GM12872 (cell line): ENCODE measurements around the gene DLG4.

Experiments used
- CTCF ChIP-seq: IDR thresholded peaks from 3 replicates; pipeline ENCODE4 v1.5.1; 2011; ENCODE audit warnings: low read depth, mild to moderate bottlenecking, low read length, moderate library complexity; ENCODE audit not compliant: insufficient read depth

DLG4 gene

DNA sequence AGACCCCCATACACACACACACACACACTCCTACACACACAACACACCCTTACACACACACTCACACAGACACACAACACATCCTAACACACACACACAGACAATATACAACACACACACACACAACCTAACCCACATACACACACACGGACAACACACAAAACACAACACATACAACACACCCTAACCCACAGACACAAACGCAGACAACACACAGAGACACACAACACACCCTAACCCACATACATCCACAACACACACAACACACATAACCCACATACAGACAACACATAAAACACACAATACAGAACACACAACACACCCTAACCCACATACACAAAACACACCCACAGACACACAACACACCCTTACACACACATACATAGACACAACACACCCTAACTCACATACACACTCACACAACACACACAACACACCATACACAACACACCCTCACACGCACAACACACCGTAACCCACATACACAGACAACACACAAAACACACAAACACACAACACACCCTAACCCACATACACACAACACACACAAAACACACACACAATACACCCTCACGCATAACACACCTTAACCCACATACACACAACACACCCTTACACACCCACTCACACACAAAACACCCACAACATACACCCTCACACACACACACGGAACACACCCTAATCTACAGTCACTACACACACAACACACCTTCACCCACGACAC, 44.9 kb downstream of the DLG4 start:
- no peak for TF ChIP-seq CTCF

GRCh38 chr17:7173687-7174602, 45.7 kb downstream of the DLG4 start:
- no peak for TF ChIP-seq CTCF

DNA sequence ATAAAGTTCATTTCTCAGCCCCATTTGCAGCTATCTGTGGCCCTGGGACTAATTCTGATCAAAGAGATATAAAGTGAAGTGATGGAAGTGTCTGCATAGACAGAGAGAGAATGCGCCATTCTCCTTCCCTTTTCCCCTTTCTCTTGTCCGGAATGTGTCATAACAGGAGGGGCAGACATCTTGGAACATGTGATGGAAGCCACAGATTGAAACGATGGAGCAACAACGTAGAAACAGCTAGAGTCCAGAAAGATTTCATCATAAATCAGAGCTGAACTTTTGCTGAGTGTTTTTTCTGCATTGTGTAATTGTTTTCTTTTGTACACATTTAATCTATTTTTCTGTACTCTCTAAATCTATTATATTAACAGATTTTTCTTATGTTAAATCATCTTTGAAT, 51.8 kb downstream of the DLG4 start:
- TF ChIP-seq CTCF = no peak

GRCh38 chr17:7166873-7167272, 52.8 kb downstream of the DLG4 start:
- no peak for TF ChIP-seq CTCF

GRCh38 chr17:7156342-7156940, 63.2 kb downstream of the DLG4 start:
- no peak for TF ChIP-seq CTCF

- 0 out of 3 replicates have a peak, but pooled peaks have one; percentile 6 for TF ChIP-seq CTCF
These were observed 71.9 kb downstream of the DLG4 start for GRCh38 chr17:7147772-7148171.

DNA sequence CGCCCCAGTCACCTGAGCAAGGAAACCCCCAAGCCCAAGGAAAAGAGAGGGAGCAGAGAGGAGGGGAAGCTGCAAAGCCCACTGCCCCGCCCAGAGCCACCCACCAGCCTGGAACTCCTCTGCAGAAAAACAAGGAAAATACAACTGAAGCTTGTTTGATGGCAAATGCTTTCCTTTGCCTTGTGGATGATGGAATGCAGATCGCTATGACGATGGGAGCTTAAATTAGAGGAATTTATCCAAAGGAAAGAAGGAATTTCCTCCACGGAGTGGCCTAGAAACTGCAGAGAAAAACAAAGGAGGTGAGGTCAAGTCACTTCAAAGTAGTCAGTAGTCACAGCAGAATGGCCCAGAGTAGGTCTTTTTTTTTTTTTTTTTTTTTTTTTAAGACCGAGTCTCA, 73.5 kb downstream of the DLG4 start:
- TF ChIP-seq CTCF = no peak
